H1 (cell line): ENCODE results near the gene LCE1F. TPM values are rescaled to one million over a fixed set of nuclear protein-coding genes. Genes with fewer than 3 reads are reported as not detected.

Experiments used
- CTCF ChIA-PET: fragments of 300-600 bp; sonication (Branson Sonifier 250); formaldehyde crosslinking; loops from one replicate; lab custom pipeline; 2021; ENCODE audit not compliant: partially characterized antibody; lab: Charles Lee
- POLR2A ChIA-PET: fragments of 300-600 bp; sonication (Branson Sonifier 250); formaldehyde crosslinking; loops from one replicate; lab custom pipeline; 2021; ENCODE audit warnings: inconsistent platforms; ENCODE audit not compliant: partially characterized antibody; lab: Charles Lee
- DNase-seq, 2 experiments: peaks; one replicate each; pipeline versions ENCODE4 v3.0.0 to v3.0.0-alpha.2; 2010 to 2022; ENCODE audit warnings: low spot score in 2 of 2, low read depth in 1 of 2, mixed read lengths in 1 of 2
- FAIRE-seq: peaks from 2 replicates; lab custom pipeline; 2011; peaks lifted over from hg19 to GRCh38; lab: Jason Lieb, UNC
- H2AFZ ChIP-seq: 2 replicates; pipeline ENCODE4 v1.8.1; 2012; ENCODE audit warnings: low read length, inconsistent platforms
- H2AK5ac ChIP-seq: 2 replicates; pipeline ENCODE4 v1.6.1; 2013; ENCODE audit warnings: low read depth, low read length
- H2BK120ac ChIP-seq: replicated peaks from 2 replicates; pipeline ENCODE3; 2013; ENCODE audit warnings: low read depth, low read length, inconsistent platforms
- H2BK12ac ChIP-seq: 2 replicates; pipeline ENCODE4 v1.6.1; 2013; ENCODE audit warnings: low read depth, low read length
- H2BK15ac ChIP-seq: 2 replicates; pipeline ENCODE4 v1.6.1; 2013; ENCODE audit warnings: low read length
- H2BK20ac ChIP-seq: 2 replicates; pipeline ENCODE4 v1.6.1; 2013; ENCODE audit warnings: low read length
- H2BK5ac ChIP-seq: 2 replicates; pipeline ENCODE4 v1.6.1; 2013; ENCODE audit warnings: low read depth, low read length
- H3K14ac ChIP-seq: 2 replicates; pipeline ENCODE4 v1.6.1; 2013; ENCODE audit warnings: inconsistent platforms; ENCODE audit not compliant: insufficient read length
- H3K18ac ChIP-seq: 2 replicates; pipeline ENCODE4 v1.6.1; 2013; ENCODE audit warnings: low read length; ENCODE audit errors: extremely low read depth
- H3K23ac ChIP-seq: 2 replicates; pipeline ENCODE4 v1.6.1; 2013; ENCODE audit warnings: inconsistent platforms; ENCODE audit not compliant: insufficient read length
- H3K23me2 ChIP-seq: 2 replicates; pipeline ENCODE4 v1.6.1; 2013; ENCODE audit warnings: low read depth, low read length
- H3K27ac ChIP-seq: 2 replicates; pipeline ENCODE4 v1.6.1; 2011; ENCODE audit warnings: low read depth, low read length, inconsistent platforms
- H3K27me3 ChIP-seq, 4 experiments: replicated peaks in 1 of 4; 1 replicate in 1 of 4; 2 replicates in 3 of 4; pipeline versions ENCODE4 v1.6.1 to v1.8.1; 2011 to 2013; ENCODE audit warnings: low read length in 3 of 4, mild to moderate bottlenecking in 3 of 4, inconsistent platforms in 2 of 4, mixed read lengths in 2 of 4, moderate library complexity in 1 of 4; ENCODE audit not compliant: control insufficient read depth in 3 of 4, insufficient read depth in 3 of 4; ENCODE audit errors: extremely low read depth in 1 of 4
- H3K36me3 ChIP-seq, 4 experiments: 2 replicates each; pipeline versions ENCODE4 v1.6.1 to v1.8.1; 2011 to 2013; ENCODE audit warnings: mild to moderate bottlenecking in 4 of 4, low read length in 3 of 4, moderate library complexity in 2 of 4, control low read depth in 1 of 4, inconsistent platforms in 1 of 4; ENCODE audit not compliant: insufficient read depth in 4 of 4, control insufficient read depth in 2 of 4
- H3K4ac ChIP-seq: replicated peaks from 2 replicates; pipeline ENCODE3; 2013; ENCODE audit warnings: low read length, low read depth, mixed read lengths, inconsistent platforms; ENCODE audit not compliant: insufficient read length
- H3K4me1 ChIP-seq, 4 experiments: replicated peaks in 1 of 4; 1 replicate in 1 of 4; 2 replicates in 3 of 4; pipeline versions ENCODE4 v1.6.1 to v1.8.1; 2011 to 2013; ENCODE audit warnings: low read length in 3 of 4, inconsistent platforms in 2 of 4, mixed read lengths in 1 of 4; ENCODE audit not compliant: insufficient read depth in 4 of 4, control insufficient read depth in 3 of 4
- H3K4me2 ChIP-seq, 2 experiments: 2 replicates each; pipeline versions ENCODE4 v1.6.1 to v1.8.1; 2011 to 2013; ENCODE audit warnings: low read depth in 2 of 2, low read length in 2 of 2, control low read depth in 1 of 2, inconsistent platforms in 1 of 2, mild to moderate bottlenecking in 1 of 2; ENCODE audit not compliant: insufficient read depth in 1 of 2
- H3K4me3 ChIP-seq, 4 experiments: fragments of 200-600, 300-600 bp in 1 of 4; sonication (generic), shearing (Covaris generic), sonication (Bioruptor Twin) in 1 of 4; 2 replicates each; pipeline versions ENCODE4 v1.5.1 to v1.8.1; 2011 to 2016; ENCODE audit warnings: low read length in 4 of 4, low read depth in 3 of 4, control low read depth in 2 of 4, inconsistent platforms in 2 of 4, mild to moderate bottlenecking in 2 of 4, mixed read lengths in 1 of 4, moderate library complexity in 1 of 4; ENCODE audit not compliant: insufficient read depth in 2 of 4; ENCODE audit errors: extremely low read depth in 1 of 4
- H3K56ac ChIP-seq: replicated peaks from 2 replicates; pipeline ENCODE3; 2013; ENCODE audit warnings: low read depth, mild to moderate bottlenecking, mixed read lengths, low read length, inconsistent platforms; ENCODE audit not compliant: insufficient read length
- H3K79me1 ChIP-seq: 2 replicates; pipeline ENCODE4 v1.6.1; 2013; ENCODE audit warnings: low read depth, low read length, control low read depth
- H3K79me2 ChIP-seq, 2 experiments: 2 replicates each; pipeline versions ENCODE4 v1.6.1 to v1.8.1; 2012 to 2013; ENCODE audit warnings: low read length in 2 of 2, mild to moderate bottlenecking in 2 of 2, inconsistent platforms in 1 of 2; ENCODE audit not compliant: insufficient read depth in 2 of 2, control insufficient read depth in 1 of 2
- H3K9ac ChIP-seq, 4 experiments: replicated peaks in 1 of 4; 1 replicate in 1 of 4; 2 replicates in 3 of 4; pipeline versions ENCODE4 v1.6.1 to v1.8.1; 2011 to 2013; ENCODE audit warnings: low read depth in 3 of 4, low read length in 3 of 4, control low read depth in 2 of 4, mild to moderate bottlenecking in 2 of 4, moderate library complexity in 2 of 4, inconsistent platforms in 1 of 4; ENCODE audit errors: extremely low read depth in 1 of 4
- H3K9me3 ChIP-seq, 2 experiments: 2 replicates each; pipeline versions ENCODE4 v1.6.1 to v1.8.1; 2012 to 2013; ENCODE audit warnings: mild to moderate bottlenecking in 2 of 2, moderate library complexity in 2 of 2, control low read depth in 1 of 2, inconsistent platforms in 1 of 2, low read depth in 1 of 2, low read length in 1 of 2, mixed read lengths in 1 of 2; ENCODE audit not compliant: insufficient read depth in 2 of 2
- H4K20me1 ChIP-seq, 2 experiments: replicated peaks in 1 of 2; 2 replicates each; pipeline versions ENCODE3 to v1.8.1; 2011 to 2013; ENCODE audit warnings: inconsistent platforms in 2 of 2, low read length in 2 of 2, mild to moderate bottlenecking in 1 of 2; ENCODE audit not compliant: insufficient read depth in 2 of 2, control insufficient read depth in 1 of 2
- H4K5ac ChIP-seq: 2 replicates; pipeline ENCODE4 v1.6.1; 2013; ENCODE audit warnings: low read length, low read depth, mixed read lengths, inconsistent platforms; ENCODE audit not compliant: insufficient read length
- H4K8ac ChIP-seq: 2 replicates; pipeline ENCODE4 v1.8.0; 2013; ENCODE audit warnings: mild to moderate bottlenecking, moderate library complexity, low read length, inconsistent platforms; ENCODE audit not compliant: insufficient read depth; ENCODE audit errors: extremely low read depth
- H4K91ac ChIP-seq: replicated peaks from 2 replicates; pipeline ENCODE3; 2013; ENCODE audit warnings: low read length, mixed read lengths, inconsistent platforms; ENCODE audit not compliant: insufficient read length
- CBX5 ChIP-seq: fragments of 300-800, 300-1000 bp; sonication (generic); IDR thresholded peaks from 2 replicates; pipeline ENCODE4 v1.7.1; 2016; ENCODE audit warnings: antibody characterized with exemption, low read length, low read depth
- CBX8 ChIP-seq: fragments of 300-800, 300-1000 bp; sonication (generic); IDR thresholded peaks from 2 replicates; pipeline ENCODE4 v1.7.1; 2016; ENCODE audit warnings: low read depth, low read length, borderline replicate concordance
- FOSL1 ChIP-seq: IDR thresholded peaks from 2 replicates; pipeline ENCODE4 v1.6.1; 2011; ENCODE audit warnings: mild to moderate bottlenecking, low read depth, low read length, moderate library complexity; ENCODE audit not compliant: insufficient read depth
- GABPA ChIP-seq: IDR thresholded peaks from 2 replicates; pipeline ENCODE4 v1.6.1; 2011; ENCODE audit warnings: mild to moderate bottlenecking, low read length, moderate library complexity, borderline replicate concordance; ENCODE audit not compliant: insufficient read depth
- HDAC6 ChIP-seq: IDR thresholded peaks from one replicate; pipeline ENCODE4 v1.7.1; 2012; ENCODE audit warnings: low read depth, mild to moderate bottlenecking, inconsistent platforms, low read length, moderate library complexity
- KDM1A ChIP-seq: fragments of 200-600, 300-600 bp; sonication (generic); IDR thresholded peaks from 2 replicates; pipeline ENCODE4 v1.7.1; 2016; ENCODE audit warnings: mild to moderate bottlenecking, low read length, borderline replicate concordance
- KDM5A ChIP-seq: fragments of 200-600 bp; IDR thresholded peaks from 2 replicates; pipeline ENCODE4 v1.7.1; 2012; ENCODE audit warnings: mild to moderate bottlenecking, low read length, inconsistent platforms, mixed read lengths
- NRF1 ChIP-seq: IDR thresholded peaks from 2 replicates; pipeline ENCODE4 v1.6.1; 2011; ENCODE audit warnings: mild to moderate bottlenecking, low read depth, low read length, improper control_type of control experiment
- SAP30 ChIP-seq: fragments of 300-600 bp; sonication (generic); IDR thresholded peaks from 2 replicates; pipeline ENCODE4 v1.7.1; 2012; ENCODE audit warnings: low read length, moderate library complexity, mild to moderate bottlenecking, inconsistent platforms; ENCODE audit not compliant: insufficient read depth, insufficient replicate concordance
- SP1 ChIP-seq: IDR thresholded peaks from 2 replicates; pipeline ENCODE4 v1.6.1; 2011; ENCODE audit warnings: low read depth, low read length
- SRF ChIP-seq: IDR thresholded peaks from 2 replicates; pipeline ENCODE4 v1.6.1; 2011; ENCODE audit warnings: mild to moderate bottlenecking, low read depth, low read length, moderate library complexity
- TAF1 ChIP-seq: IDR thresholded peaks from 2 replicates; pipeline ENCODE4 v1.6.1; 2011; ENCODE audit warnings: mild to moderate bottlenecking, low read depth, low read length
- TAF7 ChIP-seq: optimal IDR thresholded peaks from 2 replicates; pipeline ENCODE3; 2011; ENCODE audit warnings: low read depth, mild to moderate bottlenecking, inconsistent platforms, low read length, moderate library complexity, borderline replicate concordance
- TBP ChIP-seq: IDR thresholded peaks from 2 replicates; pipeline ENCODE4 v1.6.1; 2011; ENCODE audit warnings: low read depth, low read length, improper control_type of control experiment
- TCF12 ChIP-seq: IDR thresholded peaks from 2 replicates; pipeline ENCODE4 v1.6.1; 2011; ENCODE audit warnings: low read depth, mild to moderate bottlenecking, low read length
- WGBS, 2 experiments: shearing (Covaris generic) in 1 of 2; methylation state at CpG; one replicate each; pipeline versions ENCODE4 v1.1.6 to v1.1.7; 2013 to 2015; ENCODE audit warnings: low lambda C conversion rate in 2 of 2, mixed read lengths in 2 of 2, inconsistent platforms in 1 of 2, low coverage in 1 of 2, missing lambda C conversion rate in 1 of 2; ENCODE audit not compliant: insufficient replicate concordance in 2 of 2, insufficient coverage in 1 of 2, insufficient read length in 1 of 2; ENCODE audit errors: extremely low coverage in 1 of 2, missing lambda C conversion rate in 1 of 2; 5-methylcytosine and 5-hydroxymethylcytosine counted together
- polyA plus RNA-seq, 7 experiments: library from polyadenylated mRNA; depleted of rRNA in 3 of 7; stranded (reverse) in 5 of 7; unstranded in 2 of 7; fragments of >200 nt in 5 of 7; fragments of 200-250 nt in 2 of 7; gene quantifications; 1 replicate in 5 of 7; 2 replicates in 1 of 7; 4 replicates in 1 of 7; pipeline versions ENCODE4 v1.2.1 to v1.2.3, GENCODE V29; 2011 to 2013; ENCODE audit warnings: missing spikeins in 2 of 7, mixed read lengths in 2 of 7
- total RNA-seq: library from RNA; stranded (reverse); fragmentation: NEBNext Ultra II Directional; extraction: Animal tissue kit (Norgen Biotek cat#: 25700); gene quantifications from 2 replicates; pipeline ENCODE4 v1.2.1, GENCODE V29; 2021

Gene LCE1F
- total and polyA plus RNA-seq, 2 of the 8 experiments (the other 6 are each of a cell fraction or from before 2014, with no cell fraction given): not detected

DNA sequence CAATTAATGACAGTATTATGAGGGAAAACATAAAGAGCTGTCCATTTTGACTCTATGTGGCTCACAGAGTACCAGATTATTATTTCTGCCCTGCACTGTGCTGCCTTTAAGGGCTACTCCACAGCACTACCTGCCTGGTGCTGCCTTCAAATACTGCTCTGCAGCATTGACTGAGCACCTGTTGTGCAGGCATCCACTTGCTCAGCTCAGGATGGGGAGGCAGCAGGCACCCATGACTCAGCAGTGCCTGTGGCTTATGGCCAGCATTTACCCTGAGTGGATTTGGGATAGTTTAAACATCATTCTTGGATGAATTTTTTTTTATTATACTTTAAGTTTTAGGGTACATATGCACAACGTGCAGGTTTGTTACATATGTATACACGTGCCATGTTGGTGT is 18.1 kb upstream of the LCE1F start:
- H3K4ac ChIP-seq: no peak overlapping the region
- no peaks in the 10 kb centered on the region for H3K79me2 ChIP-seq
- H3K4me3 ChIP-seq: no peak overlapping the region
- no peaks in the 10 kb centered on the region for H3K4me1 ChIP-seq
- no peak overlapping the region for H3K18ac ChIP-seq
- no peak overlapping the region for H2BK120ac ChIP-seq
- H3K36me3 ChIP-seq: no peaks in the 10 kb centered on the region
- no peak overlapping the region for H3K9ac ChIP-seq
- H2BK5ac ChIP-seq: no peak overlapping the region
- H2AFZ ChIP-seq: no peak overlapping the region
- no peak overlapping the region for H2BK15ac ChIP-seq
- no peak overlapping the region for H4K5ac ChIP-seq
- no peak overlapping the region for H3K4me2 ChIP-seq
- H3K27me3 ChIP-seq: no peaks in the 10 kb centered on the region
- peaks cover 81 to 88% of the 10 kb centered on the region in 2 experiments for H3K9me3 ChIP-seq
- no peak overlapping the region for H4K91ac ChIP-seq
- WGBS, 2 experiments: 100% methylated on average over 1 of the region's 2 CpGs; no CpG with 5 or more reads in 1 of the 2 experiments
- no peaks in the 10 kb centered on the region for H3K23me2 ChIP-seq
- no peaks in the 10 kb centered on the region for H4K20me1 ChIP-seq
- no peak overlapping the region for H2BK20ac ChIP-seq
- no peaks in the 10 kb centered on the region for H3K79me1 ChIP-seq
- no peak overlapping the region for H2BK12ac ChIP-seq
- H3K27ac ChIP-seq: no peak overlapping the region
- no peak overlapping the region for H3K56ac ChIP-seq
- POLR2A ChIA-PET: no interaction called here
- H2AK5ac ChIP-seq: no peak overlapping the region
- no peak overlapping the region for H3K14ac ChIP-seq
- no peak overlapping the region for H3K23ac ChIP-seq
- H4K8ac ChIP-seq: no peak overlapping the region
- no peak for DNase-seq
- FAIRE-seq: no peak
- CTCF ChIA-PET: no interaction called here
- TF ChIP-seq SRF: no peak
- TF ChIP-seq TBP: no peak
- TF ChIP-seq KDM1A: no peak
- no peak for TF ChIP-seq NRF1
- no peak for TF ChIP-seq HDAC6
- TF ChIP-seq KDM5A: no peak
- no peak for TF ChIP-seq SAP30
- no peak for TF ChIP-seq TAF1
- TF ChIP-seq CBX5: no peak
- TF ChIP-seq TCF12: no peak
- no peak for TF ChIP-seq FOSL1
- no peak for TF ChIP-seq GABPA
- TF ChIP-seq TAF7: no peak
- TF ChIP-seq SP1: no peak
- TF ChIP-seq CBX8: no peak
